Kasumi-1 (cell line): ENCODE data around the gene TMEM125.

ENCODE experiments used
- DNase-seq, 2 experiments: peaks; one replicate each; lab custom pipeline; 2025; lab: John Stamatoyannopoulos, UW

The TMEM125 gene

DNA sequence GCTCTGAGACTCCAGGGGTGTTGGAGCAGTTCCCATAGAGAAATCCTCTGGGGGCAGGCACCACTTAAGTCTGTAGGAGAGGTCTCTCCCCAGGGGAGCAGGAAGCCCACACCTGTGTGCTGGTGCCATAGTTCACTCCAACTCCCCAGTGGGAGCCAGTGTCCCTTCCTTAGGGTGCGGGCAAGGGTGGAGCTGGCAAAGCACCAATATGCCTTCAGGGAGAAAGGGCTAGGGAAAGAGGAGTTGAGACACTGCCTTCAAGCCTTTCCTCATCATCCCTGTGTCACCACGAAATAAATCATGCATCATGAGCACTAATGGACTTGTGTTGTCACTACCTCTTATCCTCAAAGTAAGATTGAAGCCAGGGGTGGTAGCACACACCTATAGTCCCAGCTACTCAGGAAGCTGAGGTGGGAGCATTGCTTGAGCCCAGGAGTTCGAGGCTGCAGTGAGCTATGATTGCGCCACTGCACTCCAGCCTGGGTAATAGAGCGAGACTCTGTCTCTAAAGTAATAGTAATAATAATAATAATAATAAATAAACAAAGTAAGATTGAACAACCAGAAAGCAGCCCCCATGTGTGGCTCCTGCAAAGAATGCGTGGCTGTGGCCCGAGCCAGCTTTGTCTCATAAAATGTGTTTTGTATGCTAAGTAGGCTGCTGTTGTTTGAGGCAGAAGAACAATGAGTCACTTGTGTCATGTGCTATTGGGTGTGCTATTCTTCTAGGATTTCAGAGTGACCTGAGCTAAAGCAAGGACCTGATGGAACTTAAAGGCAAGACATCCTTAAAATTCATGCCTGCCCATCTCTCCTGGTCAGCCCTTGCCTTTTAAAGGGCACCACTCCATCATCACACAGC lies 24.3 kb downstream of the TMEM125 start:
- no peak for DNase-seq

DNA sequence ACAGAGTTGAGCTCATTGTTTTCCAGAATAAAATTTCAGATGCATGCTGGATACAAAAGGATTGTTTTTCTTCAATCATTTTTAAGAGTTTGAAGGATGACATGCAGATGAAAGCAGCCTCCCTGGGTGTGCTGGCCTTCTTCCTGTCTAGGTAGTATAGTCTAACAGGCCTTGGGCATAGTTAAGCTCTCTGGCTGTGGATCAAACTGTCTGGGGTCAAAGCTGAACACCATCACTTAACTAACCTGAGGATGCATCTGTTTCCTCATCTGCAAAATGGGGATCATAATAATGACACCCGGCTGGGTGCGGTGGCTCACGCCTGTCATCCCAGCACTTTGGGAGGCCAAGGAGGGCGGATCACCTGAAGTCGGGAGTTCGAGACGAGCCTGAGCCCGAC lies 25.0 kb downstream of the TMEM125 start:
- DNase-seq: no peak

DNA sequence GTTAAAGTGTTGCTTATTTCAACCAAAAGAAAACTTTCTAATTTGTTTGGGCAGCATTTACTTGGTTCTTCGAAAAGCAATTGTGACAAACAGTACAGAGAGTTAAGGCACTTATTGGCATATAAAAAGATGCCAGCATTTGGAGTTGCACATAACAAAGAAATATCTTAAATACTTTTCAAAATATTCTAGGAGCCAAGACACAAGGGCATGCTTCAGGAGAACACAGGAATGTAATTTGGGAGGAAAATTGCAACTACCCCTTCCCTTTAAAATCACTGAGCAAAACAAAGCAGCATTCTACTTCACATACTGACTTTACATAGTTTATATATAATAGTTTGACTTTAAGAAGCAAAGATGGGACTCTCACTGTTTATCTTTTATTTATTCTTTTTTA lies 26.4 kb downstream of the TMEM125 start:
- no peak for DNase-seq

DNA sequence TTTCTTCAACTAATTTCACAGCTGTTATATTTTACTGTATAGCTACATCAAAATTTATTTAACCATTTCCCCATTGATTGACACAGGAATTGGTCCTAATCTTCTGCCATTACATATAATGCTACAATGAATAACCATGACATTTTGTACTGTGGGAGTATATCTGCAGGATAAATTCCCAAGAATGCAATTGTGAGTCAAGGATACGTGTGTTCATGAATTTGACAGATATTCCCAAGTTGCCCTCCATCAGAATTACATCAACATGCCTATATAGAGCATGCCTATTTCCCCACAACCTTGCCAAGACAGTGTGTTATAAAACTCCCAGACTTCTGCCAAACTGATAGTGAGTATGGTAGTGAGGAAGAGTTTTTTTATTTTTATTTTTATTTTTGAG lies 28.3 kb downstream of the TMEM125 start:
- DNase-seq: no peak

DNA sequence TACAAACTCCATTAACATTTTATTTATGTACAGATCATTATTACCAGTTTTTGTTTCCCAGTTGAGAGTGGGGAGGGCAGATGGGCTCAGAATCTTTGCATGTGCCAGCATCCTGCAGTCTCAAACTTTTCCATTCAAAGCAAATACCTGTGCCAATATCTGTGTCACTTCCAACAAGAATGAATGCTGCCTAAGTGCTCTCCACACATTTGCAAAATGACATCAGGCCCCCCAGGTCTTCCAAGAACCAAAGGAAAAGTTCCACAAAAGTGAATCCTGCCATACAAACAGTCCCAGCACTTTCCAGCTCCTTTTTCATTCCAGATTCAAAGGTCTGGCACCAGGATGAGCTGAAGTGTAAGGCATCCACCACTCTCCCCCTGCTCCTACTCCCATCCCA lies 29.3 kb downstream of the TMEM125 start:
- no peak for DNase-seq

DNA sequence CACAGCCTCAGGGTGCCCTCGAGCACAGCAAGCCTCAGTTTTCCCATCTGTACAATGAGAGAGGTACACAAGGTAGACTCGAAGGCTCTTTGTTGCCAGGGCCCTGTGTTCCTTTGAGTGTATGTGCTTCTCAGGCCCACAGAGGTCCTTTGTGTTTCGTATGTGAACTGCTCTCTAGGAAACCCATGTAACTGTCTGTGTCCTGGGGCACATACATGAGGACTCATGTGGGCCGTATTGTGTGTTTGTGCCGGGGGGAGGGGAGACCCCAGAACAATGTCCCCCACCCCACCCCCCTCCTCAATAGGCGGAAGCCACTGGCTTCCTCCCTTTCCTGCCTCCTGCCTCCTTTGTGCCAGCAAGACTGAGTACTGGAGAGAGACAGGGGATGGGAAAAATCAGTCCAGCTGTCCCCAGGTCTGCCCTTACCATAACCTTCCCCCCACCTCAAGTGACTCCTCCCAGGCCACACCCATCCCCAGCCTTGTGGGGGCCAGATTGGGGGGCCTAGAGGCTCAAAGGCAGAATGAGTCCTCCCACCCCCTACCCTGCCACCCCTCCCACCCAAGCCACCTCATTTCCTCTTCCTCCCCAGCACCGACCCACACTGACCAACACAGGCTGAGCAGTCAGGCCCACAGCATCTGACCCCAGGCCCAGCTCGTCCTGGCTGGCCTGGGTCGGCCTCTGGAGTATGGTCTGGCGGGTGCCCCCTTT lies 30.8 kb downstream of the TMEM125 start, which contains the start of gene TIE1:
TIE1 (plus strand) TSS at position 605 of the 717 bp plus-strand sequence; CDS start at position 695, 90 bp downstream.
- DNase-seq: peak; percentile 19 to 29

DNA sequence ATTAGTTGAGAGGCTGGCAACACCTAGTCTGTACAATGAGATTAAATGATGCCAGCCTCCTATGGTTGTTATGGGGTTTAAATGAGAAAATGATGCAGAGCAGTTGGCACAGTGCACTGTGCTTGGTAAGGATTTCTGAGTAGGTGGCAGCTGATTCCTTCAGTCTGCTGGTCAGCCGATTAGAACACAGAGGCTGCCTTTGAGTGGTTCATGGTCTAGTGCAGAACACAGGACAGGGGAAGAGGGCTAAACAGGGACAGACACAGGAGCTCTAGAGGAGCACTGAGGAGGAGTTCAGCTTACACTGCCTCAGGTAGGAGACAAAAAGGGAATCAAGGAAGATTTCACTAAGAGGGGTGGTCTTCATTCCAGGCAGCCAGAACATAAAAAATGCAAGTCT lies 32.4 kb downstream of the TMEM125 start:
- no peak for DNase-seq

DNA sequence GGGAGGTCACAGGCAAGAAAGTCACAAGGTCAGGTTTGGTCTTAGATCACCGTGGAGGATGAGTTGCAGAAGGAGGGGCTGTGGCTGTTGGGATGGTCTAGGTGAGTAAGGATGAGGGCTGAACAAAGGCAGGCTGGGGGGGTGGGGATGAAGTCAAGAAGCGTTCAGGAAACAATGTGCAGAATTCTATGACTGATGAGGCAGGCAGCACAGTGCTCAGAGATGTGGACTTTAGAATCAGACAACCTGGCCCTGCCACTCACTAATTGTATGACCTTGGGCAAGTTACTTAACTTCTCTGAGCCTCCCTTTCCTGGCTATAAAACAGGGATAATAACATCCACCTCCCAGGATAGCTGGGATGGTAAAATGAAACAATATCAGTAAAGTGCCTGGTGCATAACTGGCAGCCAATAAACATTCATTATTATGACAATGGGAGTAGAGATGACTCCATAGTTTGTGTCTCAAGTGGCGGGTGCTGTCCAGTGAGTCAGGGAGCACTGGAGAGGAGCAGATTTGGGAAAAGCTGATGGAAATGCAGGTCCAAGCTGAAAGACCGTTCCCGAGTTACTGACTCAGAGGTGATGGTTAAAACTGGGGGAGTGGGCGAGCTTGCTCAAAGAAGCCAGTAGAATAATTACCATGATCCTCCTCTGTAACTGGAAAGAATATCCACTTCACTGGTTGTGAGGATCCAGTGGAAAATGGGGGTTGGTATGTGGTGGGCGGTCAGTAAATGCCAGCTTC lies 33.1 kb downstream of the TMEM125 start:
- DNase-seq: no peak

DNA sequence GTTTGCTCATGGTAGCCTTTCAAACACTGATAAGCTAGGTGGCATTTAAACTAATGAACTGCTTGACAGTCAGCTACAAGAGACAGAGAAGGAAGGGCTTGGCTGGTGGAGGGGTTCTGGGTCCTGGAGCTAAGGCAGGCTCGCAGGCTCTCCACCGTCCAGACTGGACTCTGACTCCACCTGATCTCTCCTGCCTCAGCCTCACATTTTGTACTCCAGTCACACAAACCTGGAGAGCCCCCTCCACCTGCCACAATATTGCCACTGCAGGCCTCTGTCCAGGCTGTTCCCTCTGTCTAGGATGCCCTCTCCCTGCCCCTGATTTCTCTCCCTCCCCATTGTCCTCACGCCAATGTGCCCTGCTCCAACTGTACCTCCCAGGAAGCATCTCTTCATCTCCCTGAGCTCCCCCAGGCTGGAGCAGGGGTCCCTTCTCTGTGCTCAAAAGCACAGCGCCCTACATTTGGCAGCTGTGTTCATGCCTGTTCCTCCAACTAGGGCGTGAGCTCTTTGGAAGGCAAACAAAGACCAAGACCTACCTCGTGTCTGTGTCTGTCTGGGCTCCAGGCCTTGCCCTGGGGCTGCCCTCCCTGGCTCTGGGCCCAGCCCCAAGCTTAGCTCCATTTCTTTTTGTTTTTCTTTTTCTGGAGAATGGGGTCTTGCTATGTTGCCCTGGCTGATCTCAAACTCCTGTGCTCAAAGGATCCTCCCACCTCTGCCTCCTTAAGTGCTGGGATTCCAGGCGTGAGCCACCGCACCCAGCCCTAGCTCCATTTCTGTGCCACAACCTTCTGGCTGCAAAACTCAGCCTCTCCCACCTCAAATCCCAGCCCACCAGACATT lies 33.9 kb downstream of the TMEM125 start:
- DNase-seq: no peak

DNA sequence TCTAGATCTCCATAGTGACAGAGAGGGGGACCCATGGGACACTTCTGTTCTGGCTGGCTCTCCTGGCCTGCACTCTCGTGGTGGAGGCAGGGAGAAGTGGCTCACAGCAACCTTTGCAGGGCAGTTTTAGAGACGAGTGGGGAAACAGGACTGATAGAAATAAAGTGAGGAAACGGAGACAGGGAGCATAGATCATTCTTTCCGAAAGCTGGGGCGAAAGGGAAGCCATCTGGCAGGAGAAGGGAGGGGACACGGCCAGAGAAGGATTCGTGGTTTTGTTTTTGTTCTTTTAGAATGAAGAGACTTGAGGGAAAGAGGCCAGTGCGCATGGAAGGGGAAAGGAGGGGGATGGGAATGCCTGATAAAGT lies 34.5 kb downstream of the TMEM125 start:
- DNase-seq: no peak

DNA sequence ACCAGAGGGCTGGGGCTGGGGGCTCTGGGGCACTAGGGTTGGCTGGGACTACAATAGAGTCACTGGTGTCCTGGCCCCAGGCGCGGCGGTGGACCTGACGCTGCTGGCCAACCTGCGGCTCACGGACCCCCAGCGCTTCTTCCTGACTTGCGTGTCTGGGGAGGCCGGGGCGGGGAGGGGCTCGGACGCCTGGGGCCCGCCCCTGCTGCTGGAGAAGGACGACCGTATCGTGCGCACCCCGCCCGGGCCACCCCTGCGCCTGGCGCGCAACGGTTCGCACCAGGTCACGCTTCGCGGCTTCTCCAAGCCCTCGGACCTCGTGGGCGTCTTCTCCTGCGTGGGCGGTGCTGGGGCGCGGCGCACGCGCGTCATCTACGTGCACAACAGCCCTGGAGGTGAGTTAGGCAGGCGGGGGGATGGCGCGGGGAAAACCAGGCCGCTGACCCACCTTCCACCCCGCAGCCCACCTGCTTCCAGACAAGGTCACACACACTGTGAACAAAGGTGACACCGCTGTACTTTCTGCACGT lies 35.1 kb downstream of the TMEM125 start:
- DNase-seq: no peak

DNA sequence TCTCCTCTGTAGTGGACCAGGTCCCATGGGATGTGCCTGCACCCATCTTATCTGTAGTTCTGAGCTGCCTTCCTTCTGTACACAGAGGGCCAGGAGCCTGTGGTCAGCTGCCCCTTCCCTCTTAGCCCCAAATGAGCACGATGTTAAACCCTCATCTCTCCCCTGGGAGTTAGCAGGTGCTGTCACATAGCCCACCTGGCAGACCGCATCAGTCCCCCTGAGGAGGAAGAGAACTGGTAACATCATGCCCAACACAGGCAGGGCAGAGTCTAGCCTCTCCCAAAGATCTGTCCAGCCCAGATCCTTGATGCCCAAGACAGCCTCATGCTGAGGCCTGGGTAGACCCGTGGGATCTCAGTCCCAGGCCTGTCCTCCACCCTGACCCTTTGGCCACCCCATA lies 35.7 kb downstream of the TMEM125 start:
- no peak for DNase-seq

DNA sequence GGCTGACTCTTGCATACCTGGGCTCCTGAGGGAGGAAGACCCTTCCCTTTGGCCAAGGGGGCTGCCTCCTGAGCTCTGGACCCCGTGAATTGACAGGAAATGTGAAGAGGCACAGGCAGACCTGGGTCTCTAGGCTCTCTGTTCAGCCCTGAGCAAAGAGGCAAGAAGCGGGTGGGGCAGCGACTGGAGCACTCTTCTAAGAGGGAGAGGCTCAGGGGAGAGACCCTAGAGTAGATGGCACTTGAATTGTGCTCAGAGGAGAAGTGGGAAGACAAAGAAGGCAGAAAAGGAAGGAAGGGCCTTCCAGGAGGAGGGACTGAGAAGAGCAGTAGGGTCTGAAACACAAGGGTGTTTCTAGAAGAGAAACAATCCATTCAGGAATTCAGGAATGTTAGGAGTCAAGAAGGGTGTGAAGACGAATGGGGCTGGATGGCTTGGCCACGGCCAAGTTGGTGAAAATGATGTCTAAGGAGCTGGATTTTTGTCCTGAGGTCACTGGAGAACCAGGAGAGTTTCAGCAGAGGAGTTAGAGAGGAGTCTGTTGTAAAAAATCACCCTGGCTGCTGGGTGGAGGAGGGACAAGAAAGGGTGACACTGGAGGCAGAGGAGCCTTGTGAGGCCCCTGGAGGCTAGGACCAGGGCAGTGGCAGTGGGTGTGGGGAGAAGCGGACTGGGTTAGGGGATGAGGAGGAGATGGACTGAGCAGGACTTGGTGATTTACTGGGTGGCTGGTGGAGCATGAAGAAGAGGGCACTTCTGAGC lies 36.3 kb downstream of the TMEM125 start:
- no peak for DNase-seq

DNA sequence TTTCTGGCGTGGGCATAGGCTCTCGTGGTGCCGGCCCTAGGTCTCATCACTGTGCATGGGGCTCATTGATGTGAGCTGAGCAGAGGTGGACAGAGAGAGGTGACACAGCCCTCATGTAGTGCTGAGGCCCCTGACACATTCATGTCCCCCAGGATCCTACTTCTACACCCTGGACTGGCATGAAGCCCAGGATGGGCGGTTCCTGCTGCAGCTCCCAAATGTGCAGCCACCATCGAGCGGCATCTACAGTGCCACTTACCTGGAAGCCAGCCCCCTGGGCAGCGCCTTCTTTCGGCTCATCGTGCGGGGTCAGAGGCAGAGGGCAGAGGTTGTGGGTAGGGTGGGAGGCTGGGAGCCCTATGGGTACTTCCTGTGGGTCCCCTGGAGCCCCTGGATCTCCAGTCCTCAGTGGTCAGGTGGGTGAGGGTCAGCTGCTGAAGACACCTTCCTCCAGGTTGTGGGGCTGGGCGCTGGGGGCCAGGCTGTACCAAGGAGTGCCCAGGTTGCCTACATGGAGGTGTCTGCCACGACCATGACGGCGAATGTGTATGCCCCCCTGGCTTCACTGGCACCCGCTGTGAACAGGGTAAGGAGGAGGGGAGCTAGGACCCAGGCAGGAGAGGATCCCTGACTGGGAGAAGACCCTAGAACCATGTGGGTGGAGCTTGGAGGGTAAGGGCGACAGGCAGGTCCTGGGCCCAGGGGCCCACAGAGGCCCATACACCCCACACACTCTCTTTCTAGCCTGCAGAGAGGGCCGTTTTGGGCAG lies 37.1 kb downstream of the TMEM125 start:
- no peak for DNase-seq

DNA sequence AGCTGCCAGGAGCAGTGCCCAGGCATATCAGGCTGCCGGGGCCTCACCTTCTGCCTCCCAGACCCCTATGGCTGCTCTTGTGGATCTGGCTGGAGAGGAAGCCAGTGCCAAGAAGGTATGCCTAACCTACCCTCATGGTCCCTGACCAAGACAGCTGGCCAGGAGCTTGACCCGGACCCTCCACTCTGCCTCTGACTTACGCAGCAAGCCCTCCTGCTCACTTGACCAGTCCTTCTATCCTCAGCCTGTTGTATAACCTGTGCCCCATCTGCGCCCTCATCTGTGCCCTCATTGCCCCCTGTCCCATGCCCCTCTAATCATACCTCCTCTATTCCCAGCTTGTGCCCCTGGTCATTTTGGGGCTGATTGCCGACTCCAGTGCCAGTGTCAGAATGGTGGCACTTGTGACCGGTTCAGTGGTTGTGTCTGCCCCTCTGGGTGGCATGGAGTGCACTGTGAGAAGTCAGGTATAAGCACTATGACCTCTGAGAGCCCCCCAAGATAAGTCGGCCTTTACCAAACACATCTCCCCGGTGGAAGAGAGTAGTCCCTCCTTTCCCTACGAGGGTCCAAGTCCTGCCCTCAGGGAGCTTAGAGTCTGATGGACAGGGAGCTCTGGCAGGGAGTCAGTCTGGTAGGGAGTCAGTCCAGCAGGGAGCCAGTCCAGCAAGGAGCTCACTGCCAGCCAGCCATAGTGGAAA lies 37.8 kb downstream of the TMEM125 start:
- no peak for DNase-seq

DNA sequence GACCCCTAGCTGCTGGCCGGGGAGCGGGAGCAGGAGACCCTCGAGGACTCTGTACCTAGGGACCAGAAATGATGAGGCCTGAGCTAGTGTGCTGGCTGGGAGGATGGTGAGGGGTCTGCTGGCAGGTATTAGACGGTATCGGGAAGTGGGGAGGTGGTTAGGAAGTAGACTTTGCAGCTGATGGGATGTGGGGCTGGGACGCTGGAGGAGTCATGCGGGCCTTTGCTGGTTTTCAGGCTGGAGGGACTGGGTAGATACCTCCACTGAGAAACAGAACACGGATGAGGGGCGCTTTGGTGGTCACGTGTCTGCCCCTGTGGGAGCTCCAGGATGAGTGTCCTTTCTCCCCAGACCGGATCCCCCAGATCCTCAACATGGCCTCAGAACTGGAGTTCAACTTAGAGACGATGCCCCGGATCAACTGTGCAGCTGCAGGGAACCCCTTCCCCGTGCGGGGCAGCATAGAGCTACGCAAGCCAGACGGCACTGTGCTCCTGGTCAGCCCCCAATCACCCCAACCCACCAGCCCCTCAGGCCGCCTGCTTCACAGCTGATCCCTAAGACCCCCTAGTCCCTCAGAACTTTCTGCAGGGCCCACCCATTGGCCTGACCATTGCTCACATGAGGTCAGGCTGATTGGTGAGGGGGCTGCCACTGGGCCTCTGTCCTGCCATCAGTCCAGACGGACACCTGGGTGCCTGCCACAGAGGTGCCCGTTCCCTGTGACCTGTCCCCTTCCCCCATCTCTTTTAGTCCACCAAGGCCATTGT lies 39.0 kb downstream of the TMEM125 start:
- DNase-seq: no peak

DNA sequence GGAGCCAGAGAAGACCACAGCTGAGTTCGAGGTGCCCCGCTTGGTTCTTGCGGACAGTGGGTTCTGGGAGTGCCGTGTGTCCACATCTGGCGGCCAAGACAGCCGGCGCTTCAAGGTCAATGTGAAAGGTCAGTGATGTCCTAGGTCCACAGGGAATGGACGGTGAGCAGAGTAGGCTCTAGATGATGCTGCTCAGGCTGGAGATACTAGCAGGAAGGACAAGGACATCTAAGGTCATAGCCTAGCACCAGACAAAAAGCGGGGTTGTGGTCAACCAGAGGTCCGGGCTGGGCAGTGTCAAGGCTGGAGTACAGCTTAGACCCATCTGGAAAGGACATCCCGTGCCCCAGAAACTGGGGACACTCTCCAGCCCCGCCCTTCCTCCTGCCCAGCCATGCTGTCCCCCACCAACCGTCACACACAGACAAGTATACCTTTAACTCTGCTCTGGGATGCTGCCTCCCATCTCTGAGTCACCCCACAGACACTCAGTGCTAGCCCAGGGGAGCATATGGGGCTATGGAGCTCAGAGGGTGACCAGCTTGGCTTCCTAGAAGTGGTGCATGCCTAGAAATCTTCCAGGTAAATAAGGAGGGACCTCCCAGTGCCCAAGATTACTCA lies 39.7 kb downstream of the TMEM125 start:
- DNase-seq: no peak

DNA sequence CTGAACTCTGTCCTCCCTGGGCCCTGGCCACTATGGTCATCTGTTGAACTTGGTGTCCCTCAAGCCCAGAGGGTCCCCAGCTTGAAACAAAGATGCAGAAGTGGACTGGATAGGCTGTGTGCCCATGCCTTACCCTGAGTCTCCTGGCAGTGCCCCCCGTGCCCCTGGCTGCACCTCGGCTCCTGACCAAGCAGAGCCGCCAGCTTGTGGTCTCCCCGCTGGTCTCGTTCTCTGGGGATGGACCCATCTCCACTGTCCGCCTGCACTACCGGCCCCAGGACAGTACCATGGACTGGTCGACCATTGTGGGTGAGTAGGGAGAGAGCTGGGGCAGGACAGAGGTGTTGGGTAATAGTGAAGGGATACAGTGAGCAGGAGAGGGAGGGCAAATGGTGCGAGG lies 41.7 kb downstream of the TMEM125 start:
- no peak for DNase-seq
